ENCODE results near the gene RENBP. TPM values are rescaled to one million over a fixed set of nuclear protein-coding genes. Genes with fewer than 3 reads are reported as not detected.

The RENBP gene
- total and polyA plus RNA-seq, 2 of the 13 experiments (the other 11 are each of a cell fraction or from before 2014, with no cell fraction given): 1.4 to 2.6 TPM

DNA sequence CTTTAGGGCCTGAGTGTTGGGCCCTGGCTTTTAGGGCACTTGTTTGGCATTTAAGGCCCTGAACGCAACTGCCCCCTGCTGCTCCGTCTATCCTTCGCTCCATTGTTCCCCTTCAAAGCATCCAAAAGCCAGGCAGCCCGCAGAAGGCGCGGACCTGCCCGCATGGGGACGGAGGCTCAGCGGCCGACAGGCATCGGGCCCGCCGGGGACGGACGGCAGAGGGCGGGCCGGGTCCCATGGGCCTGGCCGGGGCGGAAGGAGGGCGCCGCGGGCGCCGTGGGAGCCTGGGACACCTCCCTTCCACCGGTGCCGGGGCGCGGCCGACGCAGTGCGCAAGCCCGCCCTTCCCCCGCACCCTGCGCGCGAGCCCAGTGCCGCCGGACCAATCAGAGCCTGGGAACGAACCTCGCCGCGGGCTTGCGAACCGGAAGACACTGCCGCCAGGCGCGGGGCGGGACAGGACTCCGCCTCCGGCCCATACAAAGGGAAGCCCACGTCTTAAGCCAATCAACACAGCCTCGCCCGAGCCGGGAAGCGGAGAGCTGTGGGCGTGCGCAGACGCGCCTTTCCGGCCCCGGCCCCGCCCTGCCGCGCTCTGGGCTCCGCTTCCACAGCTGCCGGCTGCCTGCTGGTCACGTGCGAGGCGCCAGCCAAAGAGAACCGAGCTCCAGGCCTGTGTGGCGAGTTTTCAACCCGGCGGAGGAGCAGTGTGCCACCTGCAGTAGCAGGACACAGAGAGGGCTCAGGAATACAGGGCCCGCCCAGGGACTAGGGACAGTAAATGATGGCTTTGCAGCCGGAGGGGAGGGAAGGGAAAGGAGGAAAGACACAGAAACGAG, 16.3 kb downstream of the RENBP start (continued):
- TF ChIP-seq, protein P1, sequence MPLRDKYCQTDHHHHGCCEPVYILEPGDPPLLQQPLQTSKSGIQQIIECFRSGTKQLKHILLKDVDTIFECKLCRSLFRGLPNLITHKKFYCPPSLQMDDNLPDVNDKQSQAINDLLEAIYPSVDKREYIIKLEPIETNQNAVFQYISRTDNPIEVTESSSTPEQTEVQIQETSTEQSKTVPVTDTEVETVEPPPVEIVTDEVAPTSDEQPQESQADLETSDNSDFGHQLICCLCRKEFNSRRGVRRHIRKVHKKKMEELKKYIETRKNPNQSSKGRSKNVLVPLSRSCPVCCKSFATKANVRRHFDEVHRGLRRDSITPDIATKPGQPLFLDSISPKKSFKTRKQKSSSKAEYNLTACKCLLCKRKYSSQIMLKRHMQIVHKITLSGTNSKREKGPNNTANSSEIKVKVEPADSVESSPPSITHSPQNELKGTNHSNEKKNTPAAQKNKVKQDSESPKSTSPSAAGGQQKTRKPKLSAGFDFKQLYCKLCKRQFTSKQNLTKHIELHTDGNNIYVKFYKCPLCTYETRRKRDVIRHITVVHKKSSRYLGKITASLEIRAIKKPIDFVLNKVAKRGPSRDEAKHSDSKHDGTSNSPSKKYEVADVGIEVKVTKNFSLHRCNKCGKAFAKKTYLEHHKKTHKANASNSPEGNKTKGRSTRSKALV (CRISPR knock-in tag; IDR thresholded peaks at IDR 0.05): no peak
- TF ChIP-seq PHB2 (IDR thresholded peaks at IDR 0.05; ENCODE audit: partially characterized antibody) (no peak), IKZF1 (IDR thresholded peaks at IDR 0.05) (no peak), SRY (CRISPR knock-in tag; IDR thresholded peaks at IDR 0.05) (0 out of 2 replicates have a peak, but pooled peaks have one; percentile 64), ZNF782 (CRISPR knock-in tag; IDR thresholded peaks at IDR 0.05; ENCODE audit: borderline replicate concordance) (no peak), ZSCAN9 (CRISPR knock-in tag; IDR thresholded peaks at IDR 0.05; ENCODE audit: borderline replicate concordance) (no peak), HOXD1 (CRISPR knock-in tag; IDR thresholded peaks at IDR 0.05) (no peak), ISX (CRISPR knock-in tag; conservative IDR thresholded peaks at IDR 0.05) (no peak), ZNF619 (CRISPR knock-in tag; IDR thresholded peaks at IDR 0.05) (no peak), ZNF333 (CRISPR knock-in tag; IDR thresholded peaks at IDR 0.05; ENCODE audit: borderline replicate concordance) (no peak), ZNF432 (CRISPR knock-in tag; IDR thresholded peaks at IDR 0.05; ENCODE audit: borderline replicate concordance) (no peak), NFE2L2 (IDR thresholded peaks at IDR 0.05; ENCODE audit: low read length) (no peak), HOXA7 (CRISPR knock-in tag; IDR thresholded peaks at IDR 0.05) (no peak), ZNF839 (CRISPR knock-in tag; IDR thresholded peaks at IDR 0.05; ENCODE audit: borderline replicate concordance) (no peak), XRCC5 (optimal IDR thresholded peaks at IDR 0.05; ENCODE audit: low read length) (no peak), POGZ (CRISPR knock-in tag; IDR thresholded peaks at IDR 0.05) (no peak; the same call in 1 of the 2 replicates), ZSCAN21 (CRISPR knock-in tag; IDR thresholded peaks at IDR 0.05; ENCODE audit: borderline replicate concordance) (no peak), NFRKB (IDR thresholded peaks at IDR 0.05) (no peak), ZNF746 (CRISPR knock-in tag; IDR thresholded peaks at IDR 0.05) (no peak; the same call in 1 of the 2 replicates)
- TF ChIP-seq, protein P2, sequence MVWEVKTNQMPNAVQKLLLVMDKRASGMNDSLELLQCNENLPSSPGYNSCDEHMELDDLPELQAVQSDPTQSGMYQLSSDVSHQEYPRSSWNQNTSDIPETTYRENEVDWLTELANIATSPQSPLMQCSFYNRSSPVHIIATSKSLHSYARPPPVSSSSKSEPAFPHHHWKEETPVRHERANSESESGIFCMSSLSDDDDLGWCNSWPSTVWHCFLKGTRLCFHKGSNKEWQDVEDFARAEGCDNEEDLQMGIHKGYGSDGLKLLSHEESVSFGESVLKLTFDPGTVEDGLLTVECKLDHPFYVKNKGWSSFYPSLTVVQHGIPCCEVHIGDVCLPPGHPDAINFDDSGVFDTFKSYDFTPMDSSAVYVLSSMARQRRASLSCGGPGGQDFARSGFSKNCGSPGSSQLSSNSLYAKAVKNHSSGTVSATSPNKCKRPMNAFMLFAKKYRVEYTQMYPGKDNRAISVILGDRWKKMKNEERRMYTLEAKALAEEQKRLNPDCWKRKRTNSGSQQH (CRISPR knock-in tag; IDR thresholded peaks at IDR 0.05; ENCODE audit: low read depth): no peak
- TF ChIP-seq, protein P3, sequence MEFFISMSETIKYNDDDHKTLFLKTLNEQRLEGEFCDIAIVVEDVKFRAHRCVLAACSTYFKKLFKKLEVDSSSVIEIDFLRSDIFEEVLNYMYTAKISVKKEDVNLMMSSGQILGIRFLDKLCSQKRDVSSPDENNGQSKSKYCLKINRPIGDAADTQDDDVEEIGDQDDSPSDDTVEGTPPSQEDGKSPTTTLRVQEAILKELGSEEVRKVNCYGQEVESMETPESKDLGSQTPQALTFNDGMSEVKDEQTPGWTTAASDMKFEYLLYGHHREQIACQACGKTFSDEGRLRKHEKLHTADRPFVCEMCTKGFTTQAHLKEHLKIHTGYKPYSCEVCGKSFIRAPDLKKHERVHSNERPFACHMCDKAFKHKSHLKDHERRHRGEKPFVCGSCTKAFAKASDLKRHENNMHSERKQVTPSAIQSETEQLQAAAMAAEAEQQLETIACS (CRISPR knock-in tag; IDR thresholded peaks at IDR 0.05): 0 out of 2 replicates have a peak, but pooled peaks have one; percentile 37
- TF ChIP-seq, protein P4, sequence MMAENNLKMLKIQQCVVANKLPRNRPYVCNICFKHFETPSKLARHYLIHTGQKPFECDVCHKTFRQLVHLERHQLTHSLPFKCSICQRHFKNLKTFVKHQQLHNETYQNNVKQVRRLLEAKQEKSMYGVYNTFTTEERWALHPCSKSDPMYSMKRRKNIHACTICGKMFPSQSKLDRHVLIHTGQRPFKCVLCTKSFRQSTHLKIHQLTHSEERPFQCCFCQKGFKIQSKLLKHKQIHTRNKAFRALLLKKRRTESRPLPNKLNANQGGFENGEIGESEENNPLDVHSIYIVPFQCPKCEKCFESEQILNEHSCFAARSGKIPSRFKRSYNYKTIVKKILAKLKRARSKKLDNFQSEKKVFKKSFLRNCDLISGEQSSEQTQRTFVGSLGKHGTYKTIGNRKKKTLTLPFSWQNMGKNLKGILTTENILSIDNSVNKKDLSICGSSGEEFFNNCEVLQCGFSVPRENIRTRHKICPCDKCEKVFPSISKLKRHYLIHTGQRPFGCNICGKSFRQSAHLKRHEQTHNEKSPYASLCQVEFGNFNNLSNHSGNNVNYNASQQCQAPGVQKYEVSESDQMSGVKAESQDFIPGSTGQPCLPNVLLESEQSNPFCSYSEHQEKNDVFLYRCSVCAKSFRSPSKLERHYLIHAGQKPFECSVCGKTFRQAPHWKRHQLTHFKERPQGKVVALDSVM (CRISPR knock-in tag; IDR thresholded peaks at IDR 0.05): no peak
- TF ChIP-seq, protein P5, sequence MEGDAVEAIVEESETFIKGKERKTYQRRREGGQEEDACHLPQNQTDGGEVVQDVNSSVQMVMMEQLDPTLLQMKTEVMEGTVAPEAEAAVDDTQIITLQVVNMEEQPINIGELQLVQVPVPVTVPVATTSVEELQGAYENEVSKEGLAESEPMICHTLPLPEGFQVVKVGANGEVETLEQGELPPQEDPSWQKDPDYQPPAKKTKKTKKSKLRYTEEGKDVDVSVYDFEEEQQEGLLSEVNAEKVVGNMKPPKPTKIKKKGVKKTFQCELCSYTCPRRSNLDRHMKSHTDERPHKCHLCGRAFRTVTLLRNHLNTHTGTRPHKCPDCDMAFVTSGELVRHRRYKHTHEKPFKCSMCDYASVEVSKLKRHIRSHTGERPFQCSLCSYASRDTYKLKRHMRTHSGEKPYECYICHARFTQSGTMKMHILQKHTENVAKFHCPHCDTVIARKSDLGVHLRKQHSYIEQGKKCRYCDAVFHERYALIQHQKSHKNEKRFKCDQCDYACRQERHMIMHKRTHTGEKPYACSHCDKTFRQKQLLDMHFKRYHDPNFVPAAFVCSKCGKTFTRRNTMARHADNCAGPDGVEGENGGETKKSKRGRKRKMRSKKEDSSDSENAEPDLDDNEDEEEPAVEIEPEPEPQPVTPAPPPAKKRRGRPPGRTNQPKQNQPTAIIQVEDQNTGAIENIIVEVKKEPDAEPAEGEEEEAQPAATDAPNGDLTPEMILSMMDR (CRISPR knock-in tag; IDR thresholded peaks at IDR 0.05): peak; percentile 31; the same call in 1 of the 2 replicates

Measured in HepG2 (cell line).